NCI-H2196 (cell line): Measurements from ENCODE around the gene RASSF7.
"Not testable (repeated sequence)": the region's sequence is repeated elsewhere in the genome, so short reads cannot be mapped to it uniquely, and the experiment has no call there.

ENCODE experiments used
- DNase-seq: peaks from one replicate; lab custom pipeline; 2025; ENCODE audit not compliant: unreplicated experiment; lab: John Stamatoyannopoulos, UW

Gene RASSF7, protein sequence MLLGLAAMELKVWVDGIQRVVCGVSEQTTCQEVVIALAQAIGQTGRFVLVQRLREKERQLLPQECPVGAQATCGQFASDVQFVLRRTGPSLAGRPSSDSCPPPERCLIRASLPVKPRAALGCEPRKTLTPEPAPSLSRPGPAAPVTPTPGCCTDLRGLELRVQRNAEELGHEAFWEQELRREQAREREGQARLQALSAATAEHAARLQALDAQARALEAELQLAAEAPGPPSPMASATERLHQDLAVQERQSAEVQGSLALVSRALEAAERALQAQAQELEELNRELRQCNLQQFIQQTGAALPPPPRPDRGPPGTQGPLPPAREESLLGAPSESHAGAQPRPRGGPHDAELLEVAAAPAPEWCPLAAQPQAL

DNA sequence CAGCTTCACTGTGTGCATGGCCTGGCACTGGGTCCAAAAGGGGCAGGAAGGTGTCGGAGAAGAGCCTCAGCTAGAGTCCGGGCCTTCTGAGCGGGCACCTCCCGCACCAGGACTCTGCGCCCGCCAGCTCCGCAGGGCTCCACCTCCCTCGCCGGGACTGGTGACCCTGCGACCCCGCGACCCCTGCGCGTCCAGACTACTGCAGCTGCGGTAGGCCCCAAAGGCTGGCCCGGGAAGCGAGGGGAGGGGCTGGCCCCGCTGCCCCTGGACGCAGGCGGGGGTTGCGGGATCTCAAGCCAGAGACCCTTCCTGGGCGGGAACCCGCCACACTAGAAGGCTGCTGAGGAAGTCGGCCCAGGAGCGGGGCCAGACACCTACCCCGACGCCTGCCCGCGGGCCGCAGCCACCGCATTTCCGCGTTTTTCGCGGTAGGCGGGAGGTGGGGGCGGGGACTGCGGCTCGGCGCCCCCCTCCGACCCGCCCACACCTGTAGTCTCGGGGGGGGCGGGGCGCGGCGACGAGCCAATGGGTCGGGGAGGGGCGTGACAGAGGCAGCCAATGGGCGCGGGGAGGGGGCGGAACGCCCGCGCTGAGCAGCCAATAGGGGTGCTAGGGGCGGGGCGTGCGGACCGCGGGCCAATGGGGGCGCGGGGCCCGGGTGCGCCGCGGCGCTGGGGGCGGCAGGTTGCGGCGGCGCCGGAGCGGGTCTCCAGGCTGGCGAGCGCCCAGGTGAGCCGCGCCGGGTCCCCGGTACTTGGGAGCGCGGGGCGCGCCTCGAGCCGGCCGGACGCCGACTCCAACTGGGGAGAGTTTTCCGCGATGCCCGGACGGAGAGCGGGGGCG is at the start of gene RASSF7, which contains the start of gene LMNTD2:
Gene RASSF7 (plus strand): TSS at position 666 of the 843 bp plus-strand sequence. CDS start 799 bp downstream, outside the sequence.
Gene LMNTD2 (minus strand): TSS at position 434 of the 843 bp plus-strand sequence. CDS start 22 bp downstream, at position 412.
- DNase-seq: peak; percentile 94

DNA sequence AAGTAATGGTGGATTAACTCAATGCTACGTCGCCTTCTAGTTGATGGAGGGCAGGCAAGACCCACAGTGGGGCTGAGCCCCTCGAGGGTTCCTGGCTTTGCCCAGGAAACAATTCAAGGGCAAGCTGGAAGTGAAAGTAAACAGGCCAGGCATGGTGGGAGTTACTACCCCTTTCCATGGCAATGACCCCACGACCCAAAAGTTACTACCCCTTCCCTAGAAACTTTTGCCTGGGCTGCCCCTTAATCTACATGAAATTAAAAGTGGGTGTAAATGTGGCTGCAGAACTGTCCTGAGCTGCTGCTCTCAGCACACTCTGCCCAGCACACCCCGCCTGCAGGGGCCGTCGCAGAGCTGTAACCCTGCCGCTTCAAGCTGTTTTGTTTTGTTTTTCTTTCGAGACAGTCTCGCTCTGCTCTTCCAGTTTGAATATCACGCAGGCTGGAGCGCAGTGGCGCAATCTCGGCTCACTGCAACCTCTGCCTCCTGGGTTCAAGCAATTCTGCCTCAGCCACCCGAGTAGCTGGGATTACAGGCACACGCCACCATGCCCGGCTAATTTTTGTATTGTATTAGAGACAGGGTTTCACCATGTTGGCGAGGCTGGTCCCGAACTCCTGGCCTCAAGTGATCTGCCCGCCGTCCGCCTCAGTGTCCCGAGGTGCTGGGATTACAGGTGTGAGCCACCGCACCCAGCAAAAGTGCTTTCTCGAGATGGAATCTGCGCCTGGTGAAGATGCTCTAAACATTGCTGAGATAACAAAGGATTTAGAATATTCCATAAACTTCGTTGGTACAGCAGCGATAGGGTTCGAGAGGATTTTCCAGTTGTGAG is 47.8 kb upstream of the RASSF7 start:
- no peak for DNase-seq

DNA sequence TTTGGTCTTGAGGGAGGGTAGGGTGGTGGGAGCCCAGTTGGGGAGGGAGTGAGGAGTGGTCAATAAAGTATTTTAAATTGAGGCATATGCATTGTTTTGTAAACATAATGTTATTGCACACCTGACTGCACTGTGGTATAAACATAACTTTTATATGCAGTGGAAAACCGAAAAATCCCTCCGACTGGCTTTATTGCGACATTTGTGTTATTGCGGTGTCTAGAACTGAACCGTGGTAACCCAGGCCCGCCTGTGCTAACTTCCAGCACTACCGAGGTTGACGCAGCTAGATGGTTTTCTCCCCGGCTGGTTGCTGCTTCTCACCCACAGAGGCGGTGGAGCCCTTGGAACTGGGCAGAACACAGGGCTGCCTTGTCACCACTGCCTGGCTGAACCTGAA is 46.2 kb upstream of the RASSF7 start:
- DNase-seq: no peak

DNA sequence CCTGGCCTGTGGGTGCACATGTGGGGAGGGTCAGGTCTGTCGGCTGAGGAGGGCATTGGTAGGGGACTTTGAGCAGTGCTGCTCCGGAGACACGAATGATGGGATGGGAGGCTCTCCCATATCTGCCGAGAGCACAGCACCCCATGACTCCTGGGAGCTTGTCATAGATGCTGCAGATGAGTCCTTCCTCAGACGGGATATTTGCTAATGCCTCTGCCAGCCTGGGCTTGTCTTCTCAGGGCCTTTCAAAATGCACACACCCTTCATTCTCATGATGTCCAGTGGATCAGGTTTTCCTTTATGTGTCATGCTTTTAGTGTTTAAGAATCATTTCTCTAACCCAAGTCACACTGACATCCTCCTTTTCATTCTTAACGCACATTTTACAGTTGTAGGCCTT is 45.6 kb upstream of the RASSF7 start:
- no peak for DNase-seq

DNA sequence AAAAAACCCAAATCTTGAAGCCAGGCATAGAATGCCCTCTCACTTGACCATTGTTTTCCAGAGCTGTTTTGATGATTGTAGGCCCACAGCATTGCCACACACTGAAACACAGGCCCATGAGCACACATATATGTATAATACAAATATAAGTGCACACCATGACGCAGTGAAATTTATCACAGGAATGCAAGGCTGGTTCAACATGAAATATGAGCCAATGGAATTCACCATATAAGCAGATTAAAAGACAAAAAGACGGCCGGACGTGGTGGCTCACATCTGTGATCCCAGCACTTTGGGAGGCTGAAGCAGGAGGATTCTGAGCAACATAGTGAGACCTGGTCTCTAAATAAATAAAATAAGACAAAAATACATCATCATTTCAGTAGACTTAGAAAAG is 44.4 kb upstream of the RASSF7 start:
- DNase-seq: no peak

DNA sequence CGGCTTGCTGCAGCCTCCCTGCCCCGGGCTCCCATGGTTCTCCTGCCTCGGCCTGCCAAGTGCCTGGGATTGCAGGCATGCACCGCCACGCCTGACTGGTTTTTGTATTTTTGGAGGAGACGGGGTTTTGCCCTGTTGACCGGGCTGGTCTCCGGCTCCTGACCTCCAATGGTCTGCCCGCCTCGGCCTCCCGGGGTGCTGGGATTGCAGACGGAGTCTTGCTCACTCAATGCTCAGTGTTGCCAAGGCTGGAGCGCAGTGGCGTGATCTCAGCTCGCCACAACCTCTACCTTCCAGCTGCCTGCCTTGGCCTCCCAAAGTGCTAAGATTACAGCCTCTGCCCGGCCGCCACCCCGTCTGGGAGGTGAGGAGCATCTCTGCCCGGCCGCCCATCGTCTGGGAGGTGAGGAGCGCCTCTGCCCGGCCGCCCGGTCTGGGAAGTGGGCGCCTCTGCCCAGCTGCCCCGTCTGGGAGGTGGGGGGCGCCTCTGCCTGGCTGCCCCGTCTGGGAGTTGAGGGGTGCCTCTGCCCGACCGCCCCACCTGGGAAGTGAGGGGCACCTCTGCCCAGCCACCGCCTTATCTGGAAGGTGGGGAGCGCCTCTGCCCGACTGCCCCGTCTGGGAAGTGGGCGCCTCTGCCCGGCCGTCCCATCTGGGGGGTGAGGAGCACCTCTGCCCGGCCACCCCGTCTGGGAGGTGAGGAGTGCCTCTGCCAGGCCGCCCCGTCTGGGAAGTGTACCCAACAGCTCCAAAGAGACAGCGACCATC is 43.7 kb upstream of the RASSF7 start:
- not testable (repeated sequence) for DNase-seq

DNA sequence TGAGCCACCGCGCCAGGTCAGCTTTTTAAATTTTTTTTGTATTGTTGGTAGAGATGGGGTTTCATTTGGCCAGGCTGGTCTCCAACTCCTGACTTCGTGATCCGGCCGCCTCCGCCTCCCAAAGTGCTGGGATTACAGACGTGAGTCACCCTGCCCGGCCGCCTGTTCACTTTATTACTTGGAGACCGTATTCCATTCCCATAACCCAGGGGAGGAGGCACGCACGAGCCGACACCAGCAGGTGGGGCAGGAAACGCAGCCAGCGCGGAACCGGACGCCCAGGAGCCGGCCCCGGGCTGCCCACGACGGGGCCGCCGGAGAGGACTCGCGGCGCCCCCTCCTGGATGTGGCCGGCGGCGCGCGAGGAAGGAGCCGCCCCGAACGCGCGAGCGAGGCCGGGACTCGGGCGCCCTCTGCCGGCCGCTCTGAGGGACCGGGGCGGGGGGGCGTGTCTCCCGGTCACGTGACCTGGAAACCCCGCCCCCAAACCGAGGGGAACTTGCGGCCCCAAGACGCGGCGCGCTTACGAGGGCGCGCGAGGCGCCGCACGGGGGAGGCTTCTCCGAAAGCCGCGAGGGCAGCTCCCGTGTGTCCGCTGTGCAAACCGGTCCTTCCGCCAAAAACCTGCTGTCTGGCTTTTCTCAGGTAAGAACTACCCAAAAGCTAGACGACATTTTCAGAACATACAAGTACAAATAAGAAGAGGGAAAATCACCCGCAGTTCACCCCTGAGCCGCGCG is 42.1 kb upstream of the RASSF7 start:
- no peak for DNase-seq

DNA sequence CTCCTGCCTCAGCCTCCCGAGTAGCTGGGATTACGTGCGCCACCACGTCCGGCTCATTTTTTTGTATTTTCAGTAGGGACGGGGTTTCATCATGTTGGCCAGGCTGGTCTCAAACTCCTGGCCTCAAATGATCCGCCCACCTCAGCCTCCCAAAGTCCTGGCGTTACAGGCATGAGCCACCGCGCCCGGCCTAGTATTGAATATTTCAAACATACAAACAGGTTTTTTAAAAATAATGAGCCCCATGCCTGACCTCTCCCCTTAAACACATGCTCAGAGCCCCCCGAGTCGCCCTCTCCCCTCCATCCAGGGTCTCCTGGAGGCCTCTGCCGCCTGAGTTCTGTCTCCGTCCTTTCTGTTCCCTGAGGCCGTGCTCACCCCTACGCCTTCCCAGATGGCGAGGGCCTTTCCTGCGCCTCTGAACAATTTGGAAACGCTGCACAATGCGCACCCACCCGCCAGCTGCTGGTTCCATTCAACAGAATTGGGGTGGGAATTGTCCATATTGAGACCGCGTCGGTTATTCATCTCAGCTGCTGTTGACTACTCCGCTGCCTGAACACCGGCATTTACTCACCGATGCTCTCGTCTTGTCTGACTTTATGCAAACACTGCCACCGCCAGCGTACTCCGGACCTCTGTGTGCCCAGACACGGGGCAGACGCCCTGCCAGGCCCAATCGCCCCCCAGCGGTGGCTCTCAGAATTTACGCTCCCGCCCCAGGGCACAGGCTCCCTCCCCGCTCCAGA is 40.2 kb upstream of the RASSF7 start:
- DNase-seq: no peak

DNA sequence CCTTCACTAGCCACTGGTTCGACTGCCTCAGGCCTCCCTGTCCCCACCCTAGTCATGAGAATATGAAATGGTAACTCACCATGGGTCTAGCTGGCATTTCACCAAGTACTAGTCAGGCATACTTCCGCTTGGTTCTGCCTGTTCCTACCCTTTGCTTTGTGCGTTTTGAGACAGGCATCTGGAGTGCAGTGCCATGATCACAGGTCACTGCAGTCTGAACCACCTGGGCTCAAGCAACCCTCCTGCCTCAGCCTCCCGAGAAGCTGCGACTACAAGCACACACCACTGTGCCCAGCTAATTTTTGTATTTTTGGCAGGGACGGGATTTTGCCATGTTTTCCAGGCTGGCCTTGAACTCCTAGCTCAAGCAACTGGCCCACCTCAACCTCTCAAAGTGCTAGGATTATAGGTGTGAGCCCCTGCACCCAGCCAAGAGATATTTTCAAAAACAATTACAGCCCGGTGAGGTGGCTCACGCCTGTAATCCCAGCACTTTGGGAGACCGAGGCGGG is 39.5 kb upstream of the RASSF7 start:
- no peak for DNase-seq

DNA sequence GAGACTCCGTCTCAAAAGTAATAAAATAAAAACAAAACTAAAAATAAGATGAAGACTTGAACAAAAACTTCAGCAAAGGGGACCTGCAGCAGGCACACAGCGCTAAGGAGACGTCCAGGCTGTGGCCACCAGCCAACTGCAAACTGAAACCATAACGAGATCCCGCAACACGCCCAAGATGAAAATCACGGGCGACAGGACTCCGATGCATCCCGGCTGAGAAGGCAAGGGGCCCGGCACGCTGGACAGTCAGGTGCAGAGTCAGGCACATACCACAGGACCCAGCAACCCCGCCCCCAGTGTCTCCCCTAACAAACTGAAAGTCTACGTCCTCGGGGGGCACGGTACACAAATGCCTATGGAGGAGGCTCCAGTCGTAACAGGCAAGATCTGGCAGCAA is 34.6 kb upstream of the RASSF7 start:
- no peak for DNase-seq

DNA sequence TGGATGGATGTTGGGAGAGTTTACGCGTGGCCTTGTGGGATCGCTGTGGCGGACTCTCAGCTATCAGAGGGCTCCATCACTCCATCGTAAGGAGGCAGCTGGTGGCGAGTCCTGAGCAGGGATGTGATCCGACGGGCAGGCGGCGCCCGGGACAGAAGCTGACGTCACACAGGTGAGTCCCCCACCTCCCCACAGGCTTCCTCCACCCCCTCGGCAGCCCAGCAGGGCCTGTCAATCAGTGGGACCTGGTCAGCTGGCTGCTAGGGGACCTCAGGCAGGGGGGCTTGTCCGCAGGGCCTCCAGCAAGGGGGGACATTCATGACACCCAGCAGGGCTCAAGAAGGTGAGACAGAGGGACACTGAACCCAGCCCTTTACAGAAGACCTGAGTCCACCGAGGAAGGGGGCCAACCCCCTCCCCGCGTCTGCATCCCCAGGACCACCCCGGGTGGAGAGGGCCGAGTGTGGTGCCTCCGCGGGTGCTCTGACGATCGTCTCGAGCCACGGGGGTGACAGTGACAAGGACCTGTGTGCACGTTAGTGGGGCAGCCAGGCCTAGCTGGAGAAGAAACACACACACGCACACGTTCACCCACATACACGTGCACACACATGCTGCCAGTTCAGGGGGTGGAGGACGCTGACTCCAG is 32.5 kb upstream of the RASSF7 start:
- no peak for DNase-seq

DNA sequence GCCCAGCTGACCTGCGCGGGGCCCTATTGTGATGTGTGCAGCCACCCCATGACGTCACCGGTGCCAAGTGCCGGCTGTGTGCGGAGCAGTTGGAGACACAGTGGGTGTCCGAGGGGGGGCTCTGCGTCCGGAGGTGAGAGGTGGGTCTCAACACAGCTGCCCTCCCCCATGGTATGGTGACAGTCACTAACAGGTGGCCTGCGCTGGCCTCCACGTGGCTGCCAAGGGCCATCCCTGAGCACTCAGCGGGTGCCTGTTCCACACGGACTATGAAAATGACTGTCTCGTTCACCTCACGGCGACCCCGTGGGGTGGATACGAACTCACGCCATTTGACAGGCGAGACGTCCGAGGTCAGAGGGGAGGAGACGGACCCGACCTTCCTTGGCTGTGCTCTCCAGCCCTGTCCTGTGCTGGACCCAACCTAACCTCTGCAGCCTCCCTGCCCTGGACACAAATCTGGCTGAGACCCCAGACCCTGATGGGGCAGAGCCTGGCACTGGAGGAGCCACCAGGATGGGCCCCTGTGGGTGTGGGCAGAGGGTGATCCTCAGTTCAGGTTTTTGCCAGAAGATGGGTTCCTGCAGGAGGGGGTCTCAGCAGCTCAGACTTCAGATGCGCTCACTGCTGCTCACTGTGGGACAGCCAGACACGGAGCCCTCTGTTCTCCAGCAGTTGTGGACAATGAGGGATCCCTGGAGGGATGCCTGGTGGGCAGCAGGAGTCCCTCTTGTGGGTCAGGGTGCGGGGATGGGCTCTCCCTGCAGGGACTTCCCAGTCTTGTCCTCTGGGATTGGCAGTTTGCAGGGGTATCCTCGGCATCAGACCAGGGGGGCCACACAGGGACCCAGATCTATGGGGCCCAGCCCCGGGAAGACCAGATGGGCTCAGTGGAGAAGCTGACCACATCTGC is 31.7 kb upstream of the RASSF7 start:
- DNase-seq: no peak

DNA sequence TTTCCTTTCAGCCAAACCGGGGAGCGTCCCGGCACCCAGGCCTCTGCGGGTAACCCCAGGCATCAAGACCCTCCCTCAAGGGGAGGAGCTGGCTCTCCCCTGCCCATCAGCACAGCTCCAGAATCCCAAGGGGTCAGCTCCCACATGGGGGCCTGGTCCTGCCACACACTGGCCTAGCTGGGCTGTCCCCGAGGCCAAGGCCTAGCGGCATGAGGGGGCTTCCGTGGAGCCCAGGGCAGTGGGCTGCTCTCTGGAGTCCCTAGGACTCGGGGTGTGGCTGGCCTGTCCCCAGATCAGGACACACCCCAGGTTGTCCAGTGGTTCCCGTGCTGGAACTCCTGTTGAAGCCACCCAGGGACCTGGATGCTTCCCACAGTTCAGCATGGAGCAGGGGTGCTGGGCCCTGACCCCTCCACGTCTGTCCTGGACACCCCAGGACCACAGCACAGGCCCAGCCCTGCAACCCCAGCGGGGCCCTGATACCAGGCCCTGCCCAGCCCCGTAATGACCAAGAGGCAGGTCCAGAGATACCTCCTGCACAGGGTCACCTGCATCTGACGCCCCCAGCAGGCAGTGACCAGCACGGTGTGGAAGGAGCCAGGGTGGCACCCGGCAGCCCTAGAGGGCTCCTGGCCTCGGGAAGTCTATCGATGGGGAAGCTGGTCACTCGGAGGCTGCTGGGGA is 30.9 kb upstream of the RASSF7 start:
- no peak for DNase-seq

DNA sequence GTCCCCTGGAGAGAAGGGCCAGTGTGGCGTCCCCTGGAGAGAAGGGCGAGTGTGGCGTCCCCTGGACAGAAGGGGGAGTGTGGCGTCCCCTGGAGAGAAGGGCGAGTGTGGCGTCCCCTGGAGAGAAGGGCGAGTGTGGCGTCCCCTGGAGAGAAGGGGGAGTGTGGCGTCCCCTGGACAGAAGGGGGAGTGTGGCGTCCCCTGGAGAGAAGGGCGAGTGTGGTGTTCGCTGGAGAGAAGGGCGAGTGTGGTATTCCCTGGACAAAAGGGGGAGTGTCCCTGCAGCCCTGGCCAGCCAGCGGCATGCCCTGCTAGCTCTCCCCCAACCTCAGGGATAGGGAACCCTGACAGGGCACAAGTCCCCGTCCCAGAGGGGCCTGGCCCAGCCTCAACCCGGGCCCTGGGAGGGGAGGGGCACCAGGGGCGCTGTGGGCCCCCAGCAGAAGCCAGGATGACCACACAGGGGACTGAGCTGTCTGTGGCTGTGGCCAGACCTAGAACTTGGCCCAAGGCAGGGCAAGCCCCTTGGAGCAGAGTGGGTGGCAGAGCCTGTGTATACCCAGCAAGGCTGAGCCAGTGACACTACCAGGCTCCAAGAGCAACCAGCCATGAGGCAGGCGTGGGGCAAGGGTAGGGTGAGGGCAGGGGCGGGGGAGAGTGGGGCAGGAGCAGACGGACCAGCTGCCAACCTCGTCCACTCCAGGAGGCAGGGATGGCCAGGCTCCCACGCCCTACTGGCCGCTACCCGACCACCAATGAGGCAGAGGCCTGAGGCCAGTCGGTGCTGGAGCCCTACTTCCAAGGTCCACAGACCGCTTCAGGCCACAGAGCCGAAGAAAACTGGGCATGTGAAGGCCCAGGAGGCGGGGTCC is 29.6 kb upstream of the RASSF7 start:
- no peak for DNase-seq

DNA sequence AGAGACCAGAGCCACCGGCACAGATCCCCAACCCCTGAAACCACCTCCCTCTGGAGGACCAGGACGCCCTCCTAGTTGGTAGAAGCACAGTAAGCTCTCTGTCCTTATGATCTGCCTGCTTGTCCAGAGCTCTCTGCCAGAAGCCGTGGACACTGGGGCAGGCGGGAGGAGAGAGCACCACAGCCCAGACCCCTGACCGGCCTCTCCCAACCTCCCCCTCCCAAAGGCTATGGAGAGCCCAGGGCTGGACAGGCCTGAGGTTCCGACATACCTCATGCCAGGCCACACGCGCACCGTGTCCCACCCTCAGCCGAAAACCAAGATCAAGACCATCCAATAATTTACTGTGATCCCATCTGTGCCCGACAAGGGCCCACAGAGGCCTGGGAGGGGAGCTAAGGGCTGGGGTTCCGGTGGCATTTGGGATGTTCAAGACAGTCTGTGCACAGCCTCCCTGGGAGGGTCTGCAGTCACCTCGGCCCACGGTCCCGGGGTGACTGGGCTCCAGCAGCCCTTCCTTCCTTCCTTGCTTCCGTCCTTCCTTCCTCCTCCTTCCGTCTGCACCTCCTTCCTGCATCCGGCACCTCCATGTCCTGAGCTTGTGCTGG is 28.7 kb upstream of the RASSF7 start:
- no peak for DNase-seq
